GM13977 (cell line): ENCODE measurements around the gene TMEM53.

Experiments used
- DNase-seq: peaks from one replicate; pipeline ENCODE4 v3.0.0; 2012; ENCODE audit warnings: low spot score
- CTCF ChIP-seq: IDR thresholded peaks from 2 replicates; pipeline ENCODE4 v1.5.1; 2012; ENCODE audit warnings: mild to moderate bottlenecking, control low read depth; ENCODE audit not compliant: insufficient read depth; ENCODE audit errors: extremely low read depth, missing control alignments
- in situ Hi-C: fragments of 300-500 bp; cut with MboI; formaldehyde crosslinking; loops from one replicate; pipeline ENCODE4 v1.12.0; 2022; ENCODE audit warnings: low sequenced_read_pairs, low pct_unique_long_range_greater_than_20kb, mixed read lengths, inconsistent platforms; ENCODE audit not compliant: unreplicated experiment

TMEM53 gene

GRCh38 chr1:44664730-44665370, 9.4 kb downstream of the TMEM53 start:
- peak; percentile 4 for TF ChIP-seq CTCF
- DNase-seq, result no peak
- in situ Hi-C loops, result no loop called here

- in situ Hi-C loops, result no loop called here
- no peak for DNase-seq
- no peak for TF ChIP-seq CTCF
These were observed 10.9 kb downstream of the TMEM53 start for GRCh38 chr1:44663417-44663816.

- no peak for DNase-seq
- no peak for TF ChIP-seq CTCF
- in situ Hi-C loops, result no loop called here
These were observed 11.6 kb downstream of the TMEM53 start for GRCh38 chr1:44662683-44663030.

GRCh38 chr1:44661781-44662682, 12.2 kb downstream of the TMEM53 start:
- in situ Hi-C loops, result no loop called here
- TF ChIP-seq CTCF, result no peak
- DNase-seq, result no peak

GRCh38 chr1:44660176-44660575, 14.1 kb downstream of the TMEM53 start:
- no peak for DNase-seq
- no peak for TF ChIP-seq CTCF
- in situ Hi-C loops, result no loop called here

- DNase-seq, result no peak
- in situ Hi-C loops, result no loop called here
- no peak for TF ChIP-seq CTCF
These were observed 14.7 kb downstream of the TMEM53 start for GRCh38 chr1:44659566-44659965.
